Muscle of leg (tissue), 11 donors: ENCODE data around the gene ARHGEF12. TPM values are rescaled to one million over a fixed set of nuclear protein-coding genes. Genes with fewer than 3 reads are reported as not detected.
A peak's percentile ranks its signal among the peaks of the same experiment; 100 is the strongest.

Source experiments
- DNase-seq: peaks from one replicate; pipeline ENCODE4 v3.0.0; 2013
- H3K27ac ChIP-seq: one replicate; pipeline ENCODE4 v1.5.1; 2013; ENCODE audit warnings: mild to moderate bottlenecking, low read length, control low read depth
- H3K27me3 ChIP-seq: one replicate; pipeline ENCODE4 v1.6.1; 2013; ENCODE audit warnings: low read length; ENCODE audit not compliant: control insufficient read depth, insufficient read depth
- H3K36me3 ChIP-seq: one replicate; pipeline ENCODE4 v1.6.1; 2013; ENCODE audit warnings: low read length; ENCODE audit not compliant: control insufficient read depth, insufficient read depth
- H3K4me1 ChIP-seq: one replicate; pipeline ENCODE4 v1.6.1; 2013; ENCODE audit warnings: low read length; ENCODE audit not compliant: control insufficient read depth, insufficient read depth
- H3K4me3 ChIP-seq: one replicate; pipeline ENCODE4 v1.5.1; 2013; ENCODE audit warnings: low read length, control low read depth
- H3K9me3 ChIP-seq: replicated peaks from 2 replicates; pipeline ENCODE4 v1.6.1; 2013; ENCODE audit warnings: low read depth, low read length; ENCODE audit not compliant: control insufficient read depth
- WGBS: methylation state at CpG from one replicate; pipeline ENCODE4 v1.1.5; 2013; ENCODE audit warnings: missing lambda C conversion rate; ENCODE audit not compliant: insufficient coverage; 5-methylcytosine and 5-hydroxymethylcytosine counted together
- polyA plus RNA-seq, 8 donors: library from polyadenylated mRNA; unstranded; fragments of 120-200 nt; gene quantifications; one replicate each; pipeline versions ENCODE4 v1.2.1 to v1.2.3, GENCODE V29; 2013; ENCODE audit warnings: inconsistent platforms in 1 of 8, low replicate concordance in 1 of 8; ENCODE audit not compliant: insufficient read length in 8 of 8, insufficient read depth in 1 of 8
- total RNA-seq: library from RNA; stranded (reverse); fragments of 120-200 nt; gene quantifications from one replicate; pipeline ENCODE4 v1.2.4, GENCODE V29; 2013

Gene ARHGEF12
- total and polyA plus RNA-seq, 9 donors: 26.5 to 53.6 (median 36.5) TPM

- no CpG with 5 or more reads among the region's 5 CpGs for WGBS
- peaks cover 24% of the 10 kb centered on the region for H3K27me3 ChIP-seq
These were observed 37.8 kb upstream of the ARHGEF12 start for GRCh38 chr11:120298461-120298860.

GRCh38 chr11:120302001-120302805, 34.0 kb upstream of the ARHGEF12 start:
- peaks cover 8% of the 10 kb centered on the region for H3K27me3 ChIP-seq
- 17% methylated on average over 2 of the region's 6 CpGs for WGBS
- H3K36me3 ChIP-seq: no peaks in the 10 kb centered on the region
- no peak overlapping the region for H3K4me3 ChIP-seq
- DNase-seq: no peak
- no peaks in the 10 kb centered on the region for H3K9me3 ChIP-seq
- H3K27ac ChIP-seq: no peak overlapping the region
- peaks cover 14% of the 10 kb centered on the region for H3K4me1 ChIP-seq

More at GRCh38 chr11:120298461-120298860, 37.8 kb upstream of the ARHGEF12 start:
- no peaks in the 10 kb centered on the region for H3K36me3 ChIP-seq
- H3K9me3 ChIP-seq: no peaks in the 10 kb centered on the region
- H3K27ac ChIP-seq: no peak overlapping the region
- no peak overlapping the region for H3K4me3 ChIP-seq
- H3K4me1 ChIP-seq: peaks cover 14% of the 10 kb centered on the region
- no peak for DNase-seq

GRCh38 chr11:120303004-120303637, 33.1 kb upstream of the ARHGEF12 start:
- H3K4me3 ChIP-seq: no peak overlapping the region
- no peaks in the 10 kb centered on the region for H3K36me3 ChIP-seq
- H3K27me3 ChIP-seq: peaks cover 7% of the 10 kb centered on the region
- peak; percentile 81 for DNase-seq
- peaks cover 14% of the 10 kb centered on the region for H3K4me1 ChIP-seq
- no peaks in the 10 kb centered on the region for H3K9me3 ChIP-seq
- no peak overlapping the region for H3K27ac ChIP-seq
- no CpG with 5 or more reads among the region's 3 CpGs for WGBS

DNA sequence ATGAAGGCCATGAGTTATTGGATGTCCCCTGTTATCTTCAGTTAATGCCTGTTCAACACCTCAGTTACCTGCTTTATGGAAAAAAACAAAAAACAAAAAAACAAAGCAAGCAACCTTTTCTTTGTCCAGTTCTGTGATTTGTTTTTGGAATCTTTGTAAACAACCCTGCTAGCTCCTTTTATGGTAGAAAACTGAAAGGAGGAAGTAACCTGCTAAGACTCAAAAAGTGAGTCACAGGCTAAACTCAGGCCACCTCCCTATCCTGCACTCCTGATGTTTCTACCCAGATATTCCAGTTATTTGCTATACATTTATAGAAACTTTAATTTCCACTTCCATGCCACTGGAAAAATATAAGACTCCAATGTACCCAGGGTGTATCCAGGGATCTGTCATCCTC, 31.7 kb upstream of the ARHGEF12 start:
- peaks cover 4% of the 10 kb centered on the region for H3K27me3 ChIP-seq
- no peak overlapping the region for H3K27ac ChIP-seq
- H3K4me3 ChIP-seq: no peak overlapping the region
- no peaks in the 10 kb centered on the region for H3K36me3 ChIP-seq
- no peaks in the 10 kb centered on the region for H3K9me3 ChIP-seq
- DNase-seq: no peak
- H3K4me1 ChIP-seq: peaks cover 6% of the 10 kb centered on the region

- no peak overlapping the region for H3K27ac ChIP-seq
- DNase-seq: no peak
- WGBS: 84% methylated on average over 12 of the region's 12 CpGs
These were observed 30.9 kb upstream of the ARHGEF12 start for GRCh38 chr11:120305286-120305685.

DNA sequence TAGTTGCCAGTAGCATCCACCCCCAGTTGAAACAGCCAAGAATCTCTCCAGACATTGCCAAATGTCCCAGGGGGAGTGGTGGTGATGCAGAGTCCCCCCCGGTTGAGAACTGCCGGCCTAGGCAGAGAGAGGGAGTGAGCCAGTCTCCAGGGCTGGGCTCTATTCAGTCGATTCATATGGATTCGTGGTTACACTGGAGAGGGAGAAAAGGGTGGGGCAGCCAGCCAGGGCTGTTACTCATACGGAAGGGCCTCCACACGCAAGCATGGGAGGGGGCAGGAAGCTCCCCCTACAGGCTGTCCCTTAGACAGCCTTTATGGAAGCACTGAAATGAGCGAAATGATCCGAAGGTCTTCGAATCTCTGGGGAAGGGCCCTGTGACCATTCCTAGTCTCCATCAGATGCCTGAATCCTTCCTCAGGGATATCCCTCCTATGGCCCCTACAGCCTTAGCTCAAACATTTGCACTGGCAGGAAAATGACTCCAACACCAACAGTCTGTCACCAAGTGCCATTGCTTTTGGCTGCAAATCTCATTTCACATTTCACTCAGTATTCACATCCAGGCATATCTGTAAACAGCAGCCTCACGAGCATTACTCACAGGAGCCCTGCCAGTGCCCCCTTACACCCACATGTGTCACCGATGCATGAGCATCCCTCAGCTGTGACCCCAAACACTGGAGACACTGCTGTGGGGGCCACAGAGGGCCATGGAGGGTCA, 29.5 kb upstream of the ARHGEF12 start:
- H3K4me1 ChIP-seq: peaks cover 2% of the 10 kb centered on the region
- H3K27ac ChIP-seq: no peak overlapping the region
- peak; percentile 54 for DNase-seq
- H3K9me3 ChIP-seq: no peaks in the 10 kb centered on the region
- no peaks in the 10 kb centered on the region for H3K36me3 ChIP-seq
- H3K27me3 ChIP-seq: peaks cover 8% of the 10 kb centered on the region
- H3K4me3 ChIP-seq: no peak overlapping the region
- WGBS: 31% methylated on average over 6 of the region's 11 CpGs

More at GRCh38 chr11:120305286-120305685, 30.9 kb upstream of the ARHGEF12 start:
- no peaks in the 10 kb centered on the region for H3K36me3 ChIP-seq
- H3K4me1 ChIP-seq: peaks cover 2% of the 10 kb centered on the region
- no peak overlapping the region for H3K4me3 ChIP-seq
- H3K9me3 ChIP-seq: no peaks in the 10 kb centered on the region
- H3K27me3 ChIP-seq: peaks cover 4% of the 10 kb centered on the region

- Histone ChIP-seq H3K4me1 (peaks cover 2% of the 10 kb centered on the region), H3K27ac (no peak overlapping the region), H3K4me3 (no peak overlapping the region), H3K27me3 (peaks cover 8% of the 10 kb centered on the region), H3K36me3 (no peaks in the 10 kb centered on the region), H3K9me3 (no peaks in the 10 kb centered on the region)
- 85% methylated on average over 5 of the region's 11 CpGs for WGBS
- DNase-seq: no peak
These were observed 28.7 kb upstream of the ARHGEF12 start for GRCh38 chr11:120307476-120307875.

GRCh38 chr11:120308081-120308480, 28.1 kb upstream of the ARHGEF12 start:
- H3K27me3 ChIP-seq: peaks cover 8% of the 10 kb centered on the region
- no peaks in the 10 kb centered on the region for H3K4me1 ChIP-seq
- no peak overlapping the region for H3K4me3 ChIP-seq
- 20% methylated on average over 1 of the region's 7 CpGs for WGBS
- no peak overlapping the region for H3K27ac ChIP-seq
- DNase-seq: no peak
- H3K9me3 ChIP-seq: no peaks in the 10 kb centered on the region
- no peaks in the 10 kb centered on the region for H3K36me3 ChIP-seq

GRCh38 chr11:120310870-120311269, 25.3 kb upstream of the ARHGEF12 start:
- Histone ChIP-seq H3K4me3 (no peak overlapping the region), H3K27me3 (peaks cover 8% of the 10 kb centered on the region), H3K36me3 (no peaks in the 10 kb centered on the region), H3K4me1 (peaks cover 4% of the 10 kb centered on the region), H3K27ac (no peak overlapping the region), H3K9me3 (no peaks in the 10 kb centered on the region)
- DNase-seq: no peak
- WGBS: 58% methylated on average over 3 of the region's 3 CpGs

DNA sequence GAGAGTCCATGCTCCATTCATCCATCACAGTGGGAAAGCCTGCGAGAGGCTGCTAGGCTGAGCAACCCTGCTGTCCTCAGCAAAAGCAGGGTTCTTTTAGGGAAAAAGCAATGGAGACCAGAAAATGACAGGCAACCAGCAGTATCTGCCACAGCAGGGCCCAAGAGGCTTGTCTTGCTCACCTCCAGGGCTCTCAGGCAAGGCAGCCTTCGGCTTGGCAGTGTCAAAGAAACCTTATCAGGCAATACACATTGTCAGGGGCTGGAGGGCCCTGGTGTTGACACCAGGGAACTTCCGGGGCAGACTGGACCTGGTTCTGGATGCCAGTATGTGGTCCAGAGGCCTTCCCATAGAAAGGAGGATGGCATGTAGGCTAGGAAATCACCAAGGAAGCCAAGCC, 21.4 kb upstream of the ARHGEF12 start:
- WGBS: 55% methylated on average over 3 of the region's 3 CpGs
- Histone ChIP-seq H3K9me3 (no peaks in the 10 kb centered on the region), H3K27ac (no peak overlapping the region), H3K4me3 (no peak overlapping the region), H3K27me3 (peaks cover 6% of the 10 kb centered on the region), H3K36me3 (no peaks in the 10 kb centered on the region), H3K4me1 (peaks cover 20% of the 10 kb centered on the region)
- no peak for DNase-seq
